VCaP (cell line): ENCODE measurements around the gene STMN3.
"Not testable (repeated sequence)": the region's sequence is repeated elsewhere in the genome, so short reads cannot be mapped to it uniquely, and the experiment has no call there.

Experiments
- H3K27ac ChIP-seq: fragments of 450-650 bp; 2 replicates; pipeline ENCODE4 v1.5.1; 2017
- CTCF ChIP-seq: fragments of 450-650 bp; conservative IDR thresholded peaks from 2 replicates; pipeline ENCODE4 v1.5.1; 2017; ENCODE audit warnings: mild to moderate bottlenecking, moderate library complexity

STMN3 gene

GRCh38 chr20:63645218-63645617 is 8.0 kb downstream of the STMN3 start:
- H3K27ac ChIP-seq: no peak overlapping the region
- TF ChIP-seq CTCF: no peak

GRCh38 chr20:63643946-63644345 is 9.3 kb downstream of the STMN3 start:
- TF ChIP-seq CTCF: no peak
- peak overlapping the region; percentile 97 for H3K27ac ChIP-seq

GRCh38 chr20:63643499-63643898 is 9.7 kb downstream of the STMN3 start:
- peak overlapping the region; percentile 97 for H3K27ac ChIP-seq

GRCh38 chr20:63642527-63643247 is 10.5 kb downstream of the STMN3 start:
- peak overlapping the region; percentile 97 for H3K27ac ChIP-seq
- no peak for TF ChIP-seq CTCF

More at GRCh38 chr20:63643499-63643898, 9.7 kb downstream of the STMN3 start:
- no peak for TF ChIP-seq CTCF

- peak overlapping the region; percentile 97 for H3K27ac ChIP-seq
- peak; percentile 58 for TF ChIP-seq CTCF
Observed at GRCh38 chr20:63641792-63642523, 11.3 kb downstream of the STMN3 start.

- peak overlapping the region; percentile 50 for H3K27ac ChIP-seq
- no peak for TF ChIP-seq CTCF
Observed at GRCh38 chr20:63641146-63641791, 12.0 kb downstream of the STMN3 start.

GRCh38 chr20:63640686-63641085 is 12.5 kb downstream of the STMN3 start:
- H3K27ac ChIP-seq: not testable (repeated sequence)
